Thyroid gland (tissue), 4 donors: ENCODE results near the gene MGMT.

Experiments used
- CTCF ChIP-seq, 6 experiments: fragments of 200-600 bp in 3 of 6; fragments of 450-650 bp in 3 of 6; sonication (generic) in 3 of 6; IDR thresholded peaks; one replicate each; pipeline ENCODE4 v1.5.1; 2016 to 2019; ENCODE audit warnings: antibody characterized with exemption in 6 of 6, mild to moderate bottlenecking in 2 of 6, inconsistent platforms in 1 of 6, moderate library complexity in 1 of 6
- POLR2A ChIP-seq, 2 donors: fragments of 450-650 bp; IDR thresholded peaks; one replicate each; pipeline ENCODE4 v1.6.1; 2017; ENCODE audit warnings: antibody characterized with exemption in 2 of 2, mild to moderate bottlenecking in 2 of 2, moderate library complexity in 1 of 2

- TF ChIP-seq CTCF (IDR thresholded peaks at IDR 0.05) (no peak), POLR2A (IDR thresholded peaks at IDR 0.05) (no peak)
Observed at GRCh38 chr10:129653428-129653827, 186.4 kb downstream of the MGMT start.
